Measurements from ENCODE around the gene FGD2.

Gene FGD2

DNA sequence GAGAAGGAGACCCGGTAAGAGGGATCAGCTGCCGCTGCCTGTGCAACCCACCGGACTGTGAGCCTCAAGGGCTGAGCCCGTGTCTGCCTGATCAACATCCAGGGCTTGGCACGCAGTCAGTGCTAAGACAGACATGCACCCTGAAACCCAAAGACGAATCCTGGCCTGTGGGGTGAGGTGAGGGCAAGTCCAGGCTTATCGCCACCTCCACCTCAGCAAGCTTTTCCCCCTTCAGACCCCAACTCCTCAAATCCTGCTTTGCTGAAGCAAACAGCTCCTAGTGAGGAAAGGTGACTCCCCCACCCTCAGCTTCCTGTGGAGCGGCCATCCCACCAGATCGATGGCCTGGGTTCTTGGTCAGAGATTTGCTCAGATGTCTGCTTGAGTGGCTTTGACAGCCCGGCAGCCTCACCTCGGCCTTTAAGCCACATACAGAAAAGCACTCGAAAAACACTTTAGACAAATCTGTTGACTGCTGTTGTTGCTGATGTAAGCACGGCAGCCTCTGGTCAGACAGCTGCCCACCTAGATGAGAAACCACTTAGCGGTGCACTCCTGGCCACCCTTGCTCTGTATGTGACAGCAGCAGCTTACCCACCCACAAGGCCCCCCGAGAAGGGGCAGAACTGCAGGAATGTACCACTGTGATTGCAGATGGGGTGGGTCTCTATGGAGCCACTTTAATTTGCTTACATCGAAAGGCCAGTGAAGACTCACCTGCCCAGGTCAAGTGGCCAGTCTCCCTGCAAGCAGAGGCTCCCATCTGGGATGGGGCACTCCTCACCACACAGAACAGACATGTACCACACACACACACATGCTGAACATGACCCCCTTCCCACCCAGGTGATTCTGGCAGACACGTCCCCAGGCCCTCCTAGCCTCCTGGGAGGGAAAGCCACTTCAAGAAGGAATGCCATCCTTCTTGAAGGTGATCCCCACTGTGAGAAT lies 34.3 kb upstream of the FGD2 start:
- DNase-seq (ENCODE audit: low read depth in 1 of 2, low spot score in 1 of 2) = no peak

DNA sequence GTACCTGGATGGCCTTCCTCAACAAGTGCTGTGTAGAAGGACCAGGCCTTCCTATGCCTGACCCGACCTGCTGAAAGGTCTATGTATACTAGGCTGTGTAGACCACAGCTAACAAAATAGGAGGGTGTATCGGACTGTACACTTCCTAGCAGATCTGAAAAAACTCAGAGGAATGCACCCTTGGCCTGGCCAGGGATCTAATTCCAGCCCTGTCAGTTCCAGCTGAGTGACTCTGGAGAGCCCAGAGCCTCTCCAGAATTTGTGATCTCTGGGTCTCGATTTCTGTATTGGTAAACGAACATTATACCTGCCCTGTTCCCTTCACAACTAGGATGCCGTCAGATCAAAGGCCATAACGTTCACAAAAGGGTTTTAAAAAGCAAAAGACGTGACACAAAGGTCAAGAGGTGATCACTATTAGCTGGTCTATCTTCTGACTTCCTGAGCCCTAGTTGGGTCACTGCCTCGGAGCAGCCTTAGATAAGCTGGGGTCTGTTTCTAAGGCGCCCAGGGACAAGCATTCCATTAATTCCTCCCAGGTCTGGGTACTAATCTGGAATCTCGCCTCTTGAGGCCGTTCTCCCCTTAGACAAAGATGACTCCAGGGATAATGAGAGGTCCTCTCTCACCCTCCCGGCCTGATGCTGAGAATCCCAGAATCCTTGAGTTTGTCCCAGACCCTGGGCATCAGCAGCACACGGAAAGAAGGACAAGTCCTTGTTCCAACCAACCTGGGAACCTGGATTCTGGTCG lies 33.4 kb upstream of the FGD2 start:
- no peak for DNase-seq (ENCODE audit: low read depth in 1 of 2, low spot score in 1 of 2)

DNA sequence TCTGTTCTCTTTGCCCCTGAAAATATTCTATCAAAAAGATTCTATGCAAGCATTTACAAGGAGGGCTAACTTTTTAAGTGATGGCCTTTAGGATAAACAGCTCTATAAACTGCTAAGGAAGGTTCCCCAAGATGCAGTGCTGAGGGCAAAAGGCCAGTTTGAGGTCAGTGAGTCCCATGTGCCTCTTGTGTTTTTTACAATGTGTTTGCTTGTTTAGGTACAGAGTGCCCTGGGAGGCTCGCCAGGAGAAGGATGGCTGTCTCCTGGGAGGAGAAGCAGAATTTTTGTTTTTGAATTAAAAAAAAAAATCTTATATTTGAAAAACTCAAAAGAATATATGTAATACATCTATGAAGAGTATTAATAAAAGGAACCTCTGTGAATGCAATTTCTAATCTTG lies 32.3 kb upstream of the FGD2 start:
- no peak for DNase-seq (ENCODE audit: low read depth in 1 of 2, low spot score in 1 of 2)

DNA sequence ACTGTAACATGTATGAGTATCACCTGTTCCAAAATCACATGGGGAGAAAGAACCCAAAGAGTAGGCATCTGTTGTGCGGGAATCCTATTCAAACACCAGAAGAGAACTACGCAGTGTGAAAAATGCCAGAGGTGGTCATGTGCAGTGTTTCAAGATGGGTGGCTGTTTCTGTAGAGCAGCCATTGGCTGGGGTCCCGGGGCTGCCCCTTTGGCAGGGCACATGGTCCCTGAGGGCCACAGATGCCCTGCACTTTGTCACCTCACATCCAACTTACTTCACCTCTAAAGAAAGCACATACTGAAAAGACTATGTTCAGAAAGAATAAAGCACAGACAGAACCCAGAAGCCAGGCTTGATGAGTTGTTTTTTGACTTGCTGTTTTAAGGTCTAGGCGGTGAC lies 31.8 kb upstream of the FGD2 start:
- no peak for DNase-seq (ENCODE audit: low read depth in 1 of 2, low spot score in 1 of 2)

DNA sequence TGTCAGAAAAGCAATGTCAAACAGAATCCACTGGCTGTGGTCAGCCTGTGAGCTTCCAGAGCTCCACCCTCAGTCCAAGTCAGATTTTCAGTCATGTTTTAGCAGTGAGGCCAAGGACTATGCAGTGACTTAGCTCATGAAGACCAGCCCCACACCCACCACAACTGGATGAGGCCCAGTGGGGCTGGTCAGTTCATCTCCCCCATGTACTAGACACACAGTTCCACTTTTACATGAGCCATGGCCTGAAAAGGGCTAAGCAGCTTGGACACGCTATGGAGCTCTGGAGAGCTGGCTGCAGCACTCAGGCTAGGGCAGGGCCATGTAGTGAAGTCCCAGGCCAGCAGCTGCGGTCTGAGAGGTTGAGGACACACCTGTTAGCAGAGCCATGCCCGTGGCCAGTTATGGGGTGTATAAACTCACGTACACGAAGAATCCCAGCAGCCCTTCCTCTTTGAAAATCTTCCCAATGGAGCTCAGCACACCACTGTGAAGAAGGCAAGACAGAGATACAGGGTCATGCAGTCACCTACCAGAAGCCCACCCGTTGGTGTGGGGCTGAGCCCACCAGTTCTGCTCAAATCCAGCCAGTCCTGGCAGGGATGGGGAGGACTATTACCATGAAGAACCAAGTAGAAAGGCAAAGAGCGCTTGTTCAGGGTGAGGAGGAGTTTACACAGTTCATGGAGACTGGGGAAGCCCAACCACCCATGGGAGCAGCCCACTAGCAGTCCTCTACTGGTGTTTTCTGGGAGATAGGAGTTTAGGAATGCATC lies 30.0 kb upstream of the FGD2 start:
- no peak for DNase-seq (ENCODE audit: low read depth in 1 of 2, low spot score in 1 of 2)

DNA sequence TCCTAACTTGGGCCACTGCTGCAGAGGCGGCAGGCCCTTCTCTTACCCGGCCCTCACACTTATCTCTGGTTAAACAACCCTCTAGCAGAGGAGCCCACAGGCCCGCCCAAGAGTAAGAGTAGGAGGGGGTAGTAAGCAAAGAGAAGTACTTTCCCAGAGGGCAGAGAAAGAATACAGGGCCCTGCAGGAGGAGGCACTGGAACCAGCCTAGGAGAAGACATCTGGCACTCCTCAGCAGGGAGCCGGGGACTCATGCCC lies 29.5 kb upstream of the FGD2 start:
- DNase-seq (ENCODE audit: low read depth in 1 of 2, low spot score in 1 of 2) = no peak

DNA sequence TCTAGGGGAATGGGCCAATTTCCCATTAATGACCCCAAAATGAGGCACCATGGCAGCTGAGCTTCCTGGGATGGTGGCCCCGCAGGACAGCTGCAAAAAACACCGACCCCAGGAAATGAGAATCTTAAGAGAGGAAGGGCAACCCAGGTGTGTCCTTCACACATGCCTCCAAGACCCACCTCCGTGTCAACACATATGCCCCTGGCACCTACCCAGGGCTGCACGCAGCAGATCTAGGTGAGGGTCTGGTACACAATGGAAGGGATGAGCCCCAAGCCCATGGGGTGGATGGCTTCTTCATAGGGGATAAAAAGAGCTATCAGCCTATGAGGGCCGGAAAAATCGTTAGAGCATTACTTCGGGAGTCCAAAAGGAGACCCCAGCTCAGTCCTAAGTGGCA lies 28.9 kb upstream of the FGD2 start:
- no peak for DNase-seq (ENCODE audit: low read depth in 1 of 2, low spot score in 1 of 2)

DNA sequence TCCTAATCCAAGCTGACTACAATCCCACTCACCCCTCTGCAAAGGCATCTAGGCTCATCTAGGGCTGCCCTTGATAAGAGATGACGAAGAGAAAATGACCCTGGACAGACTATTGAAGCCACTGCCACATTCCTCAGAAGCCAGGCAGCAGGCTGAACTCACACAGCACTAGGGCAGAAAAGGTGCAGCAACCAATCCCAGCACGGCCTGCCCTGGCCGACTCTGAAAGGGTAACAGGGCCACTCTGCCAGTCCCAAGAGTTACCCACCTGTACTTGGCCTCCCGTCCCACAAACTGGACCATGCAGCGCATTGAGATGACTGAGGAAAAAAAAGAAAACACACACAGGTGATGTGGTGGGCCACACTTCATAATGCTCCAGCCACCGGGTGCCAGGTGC lies 28.5 kb upstream of the FGD2 start:
- no peak for DNase-seq (ENCODE audit: low read depth in 1 of 2, low spot score in 1 of 2)

DNA sequence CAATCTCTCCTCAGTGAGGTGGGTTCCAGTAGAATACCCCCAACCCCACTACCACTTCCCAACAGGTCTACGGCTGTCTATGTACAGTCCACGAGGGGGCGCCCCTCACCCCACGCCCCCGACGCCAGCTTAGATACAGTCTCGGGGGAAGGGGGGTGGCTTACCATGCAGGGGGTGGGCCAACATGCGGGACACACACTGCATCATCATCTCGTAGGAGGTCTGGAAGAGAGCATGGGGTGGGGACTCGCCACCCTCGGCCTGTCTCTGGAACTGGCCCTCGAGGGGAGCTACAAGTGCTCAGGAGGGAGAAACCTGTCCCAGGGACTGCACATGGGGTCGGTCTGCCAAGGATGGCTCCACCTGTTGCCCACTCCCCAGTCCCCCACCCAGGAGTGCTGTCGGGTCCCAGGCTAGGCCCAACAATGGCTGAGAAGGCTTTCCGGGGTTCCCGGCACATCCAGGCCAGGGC lies 27.9 kb upstream of the FGD2 start:
- DNase-seq (ENCODE audit: low read depth in 1 of 2, low spot score in 1 of 2) = no peak

DNA sequence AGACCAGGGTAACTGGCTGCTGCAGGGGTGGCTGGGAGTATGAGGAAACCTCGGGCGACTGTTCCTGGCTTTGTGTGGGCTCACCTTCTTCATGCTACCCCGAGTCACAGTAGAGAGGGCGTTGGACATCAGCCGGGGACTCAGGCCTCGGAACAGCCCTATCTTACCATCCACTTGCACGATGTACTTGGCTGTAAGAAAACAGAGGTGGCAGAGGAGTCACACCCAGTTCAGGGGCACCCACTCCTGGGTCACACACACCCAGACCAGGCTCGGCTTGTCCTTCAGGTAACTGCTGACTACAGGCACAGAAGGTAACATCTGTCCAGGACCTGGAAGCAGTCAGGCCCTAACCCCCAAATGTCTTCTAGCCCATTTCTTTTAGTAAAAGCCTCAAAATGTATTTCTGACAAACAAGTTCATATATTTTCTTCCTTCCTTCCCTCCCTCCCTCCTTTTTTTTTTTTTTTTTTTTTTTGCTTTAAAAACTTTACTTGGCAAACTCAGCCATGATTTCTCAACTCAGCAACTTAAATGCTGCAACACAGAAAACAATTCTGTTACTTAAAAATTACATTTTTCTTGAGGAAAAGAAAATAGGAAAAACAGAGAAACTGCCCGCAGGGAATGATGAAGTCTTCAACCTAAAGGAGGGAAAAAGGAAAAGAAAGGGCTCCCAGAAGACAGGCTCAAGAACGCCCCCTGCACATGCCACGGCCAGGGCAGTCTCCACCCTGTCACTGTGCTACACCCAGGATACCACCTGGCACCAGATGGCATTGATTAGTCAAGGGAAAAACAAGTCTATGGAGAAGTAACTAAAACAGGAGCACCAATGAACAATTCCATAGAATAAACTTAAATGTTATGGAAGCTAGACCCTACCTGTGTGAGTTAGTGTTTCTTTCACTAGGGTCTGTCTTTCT lies 26.8 kb upstream of the FGD2 start:
- no peak for DNase-seq (ENCODE audit: low read depth in 1 of 2, low spot score in 1 of 2)

DNA sequence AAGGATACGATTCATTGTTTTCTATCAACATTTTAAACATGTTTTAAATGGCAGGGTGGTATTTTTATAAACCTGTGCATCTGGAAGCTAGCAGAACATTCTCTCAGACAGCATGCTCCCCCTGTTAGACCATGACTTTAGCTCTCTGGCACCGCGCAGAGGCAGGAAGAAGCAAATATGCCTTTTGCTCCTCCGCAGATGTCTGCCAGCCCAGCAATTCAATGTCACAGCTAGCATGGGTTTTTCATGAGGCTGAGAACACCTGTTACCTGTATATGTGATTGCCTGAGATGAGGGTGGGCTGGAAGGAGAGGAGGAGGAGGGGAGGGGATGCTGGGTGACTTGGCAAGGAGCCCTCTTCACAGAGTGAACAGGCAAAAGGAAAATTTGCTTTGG lies 26.1 kb upstream of the FGD2 start:
- no peak for DNase-seq (ENCODE audit: low read depth in 1 of 2, low spot score in 1 of 2)

DNA sequence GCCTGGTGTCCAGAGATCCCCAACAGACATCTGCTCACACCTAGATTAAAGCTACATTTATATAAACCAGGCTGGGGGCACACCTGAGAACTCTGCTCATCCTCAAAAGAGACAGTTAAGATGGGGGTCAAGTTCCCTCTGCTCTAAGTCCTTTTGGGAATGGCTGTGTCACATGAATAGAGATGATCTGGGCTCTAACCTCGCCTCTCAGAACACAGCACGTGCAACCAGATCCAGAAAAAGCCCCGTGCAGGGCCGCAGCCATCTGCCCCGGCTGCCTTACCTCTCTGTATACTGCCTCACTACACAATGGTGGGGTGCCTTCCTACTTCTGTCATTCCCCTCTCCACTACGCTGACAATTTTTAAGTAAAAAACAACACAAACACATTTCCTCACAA lies 25.3 kb upstream of the FGD2 start:
- no peak for DNase-seq (ENCODE audit: low read depth in 1 of 2, low spot score in 1 of 2)

DNA sequence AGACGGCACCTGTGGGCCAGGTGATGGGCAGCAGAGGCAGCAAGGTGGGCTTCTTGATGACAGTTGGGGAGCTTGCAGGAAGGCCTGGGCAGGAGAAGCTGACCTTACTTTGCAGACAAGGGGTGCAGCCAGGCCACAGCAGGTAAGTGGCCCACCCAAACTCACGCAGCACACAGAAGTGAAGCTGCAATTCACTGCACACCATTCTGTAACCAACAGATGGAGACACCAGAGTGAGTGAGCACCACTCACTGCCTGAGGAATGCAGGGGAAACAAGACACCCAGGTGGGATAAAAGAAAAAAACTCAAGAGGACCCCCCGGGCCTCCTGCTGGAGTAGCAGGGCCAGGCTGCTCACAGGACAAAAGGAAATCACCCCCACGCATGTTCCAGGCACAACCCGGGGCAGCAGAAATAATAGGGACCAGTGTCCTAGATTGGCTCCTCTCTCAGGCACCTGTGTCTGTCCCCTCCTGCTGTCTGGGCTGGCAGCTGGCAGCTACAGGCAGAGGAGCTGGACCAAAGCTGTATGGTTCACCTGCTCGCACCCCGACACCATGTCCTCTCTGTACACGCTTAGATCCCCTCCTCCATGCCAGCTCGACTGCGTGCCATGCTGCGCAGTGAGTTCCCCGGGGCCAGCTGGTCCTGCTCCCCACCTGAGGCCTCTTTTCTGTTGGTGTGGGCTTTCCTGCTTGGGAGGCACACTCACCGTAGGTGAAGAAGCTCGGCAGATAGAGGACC lies 24.4 kb upstream of the FGD2 start:
- DNase-seq (ENCODE audit: low read depth in 1 of 2, low spot score in 1 of 2) = no peak

DNA sequence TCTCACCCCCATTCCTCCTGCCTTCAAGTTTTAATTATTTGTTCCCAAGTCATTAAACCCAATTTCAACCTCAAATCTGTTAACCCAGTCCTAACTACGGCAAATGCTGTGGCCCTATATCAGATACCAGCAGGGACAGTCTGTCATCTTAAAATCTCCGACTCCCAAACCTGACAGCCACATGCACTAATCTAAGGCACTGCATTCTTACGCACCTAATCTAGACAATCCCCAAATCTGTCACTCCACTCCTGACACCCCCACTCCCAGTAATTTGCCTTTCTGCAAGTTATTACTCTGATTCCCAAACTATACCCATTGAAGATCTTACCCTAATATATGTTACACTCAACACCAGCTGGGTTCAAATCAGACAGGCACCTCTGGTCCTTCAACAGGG lies 21.9 kb upstream of the FGD2 start:
- DNase-seq (ENCODE audit: low read depth in 1 of 2, low spot score in 1 of 2) = no peak

DNA sequence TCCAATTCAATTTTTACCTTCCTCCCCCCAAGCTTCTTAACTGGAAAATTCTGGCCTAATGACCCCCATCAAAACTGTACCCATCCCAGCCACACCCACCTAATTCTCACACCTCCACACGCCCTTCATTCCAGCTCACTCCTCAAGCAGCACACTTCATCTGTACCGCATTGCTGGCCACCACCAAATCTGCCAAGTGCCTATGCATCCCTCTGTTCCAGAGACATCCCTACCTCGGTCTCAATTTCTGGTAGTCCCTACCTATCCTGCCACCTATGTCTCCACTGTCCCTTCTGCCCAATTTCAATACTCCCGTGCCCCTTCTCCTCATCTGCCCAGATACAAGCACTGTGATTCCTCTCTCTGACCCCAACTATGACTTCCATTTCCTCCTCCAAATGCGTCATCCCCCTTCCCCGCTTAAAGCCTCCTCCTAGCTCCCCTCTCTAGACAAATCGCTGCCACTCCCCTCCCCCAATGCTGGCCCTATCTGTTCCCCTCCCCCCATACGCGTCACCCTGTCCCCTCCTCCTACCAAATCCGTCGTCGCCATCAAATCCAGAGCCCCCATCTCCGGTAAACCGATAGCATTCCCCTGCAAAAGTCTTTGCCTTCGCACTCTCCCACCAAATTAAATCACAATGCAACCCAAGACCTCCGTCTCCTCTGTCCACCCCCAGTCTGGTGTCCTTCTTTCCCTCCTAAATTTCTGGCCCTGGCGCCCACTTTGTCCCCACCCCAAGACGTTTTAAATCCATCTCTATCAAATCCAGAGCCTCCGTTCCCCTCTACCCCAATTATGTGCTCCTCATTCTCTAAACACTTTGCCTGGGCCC lies 20.7 kb upstream of the FGD2 start:
- DNase-seq (ENCODE audit: low read depth in 1 of 2, low spot score in 1 of 2) = no peak

DNA sequence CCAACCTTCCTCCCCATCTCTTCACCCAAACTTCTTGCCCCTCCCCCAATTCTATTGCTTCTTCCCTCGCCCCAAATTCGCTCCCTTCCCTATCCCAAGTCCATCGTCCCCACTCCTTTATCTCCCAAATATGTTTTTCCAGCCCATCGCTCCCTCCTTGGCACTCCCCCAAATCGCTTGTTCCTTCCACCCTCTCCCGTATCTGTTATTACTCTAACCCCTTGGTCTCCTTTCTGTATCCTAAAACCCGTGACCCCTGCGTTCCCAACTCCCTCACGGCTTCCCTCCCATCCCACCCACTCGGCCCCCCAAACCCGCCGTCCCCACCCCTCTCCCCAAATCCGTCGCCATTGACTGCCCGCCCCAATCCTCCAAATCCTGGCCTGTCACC lies 20.0 kb upstream of the FGD2 start:
- DNase-seq (ENCODE audit: low read depth in 1 of 2, low spot score in 1 of 2) = no peak

DNA sequence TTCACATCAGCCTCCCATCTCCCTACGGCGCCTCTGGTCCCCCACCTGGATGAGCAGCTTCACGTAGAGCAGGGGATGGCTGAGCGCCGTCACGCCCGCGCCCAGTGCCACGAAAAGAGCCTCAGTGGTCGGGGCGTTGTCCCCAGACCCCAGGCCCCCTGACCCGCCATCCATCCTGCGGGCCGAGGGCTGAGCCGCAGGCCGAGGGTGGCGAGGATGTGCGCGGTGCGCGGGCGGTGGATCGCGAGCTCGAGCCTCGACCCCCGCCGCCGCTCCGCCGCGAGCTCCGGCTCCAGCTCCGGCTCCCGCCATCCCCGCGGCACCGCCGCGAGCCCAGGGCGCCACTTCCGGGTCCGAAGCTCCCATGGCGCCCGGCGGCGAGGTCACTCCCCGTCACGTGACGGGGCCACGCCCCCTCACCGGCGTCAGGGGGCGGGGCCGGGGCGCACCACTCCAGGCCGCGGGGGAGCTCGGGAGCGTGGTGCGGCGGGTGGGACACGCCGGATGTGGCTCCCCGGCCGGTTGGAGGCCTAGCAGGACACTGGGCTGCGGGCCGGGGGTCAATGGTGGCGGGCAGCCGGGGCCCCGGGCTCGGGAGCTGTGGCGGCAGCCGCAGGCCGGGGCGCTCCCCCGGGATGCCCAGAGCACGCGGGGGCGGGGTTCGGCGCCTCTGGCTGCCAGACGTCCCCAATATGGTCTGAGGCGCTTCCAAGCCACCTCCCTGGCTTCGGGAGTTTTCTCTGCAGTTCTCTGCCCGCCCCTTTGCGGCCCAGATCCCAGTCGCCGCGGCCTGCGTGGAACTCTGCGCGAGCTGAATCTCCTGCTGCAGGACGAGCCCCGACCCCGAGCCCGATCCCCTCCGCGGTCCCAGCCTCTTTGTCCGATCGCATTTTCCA lies 19.4 kb upstream of the FGD2 start, which contains the start of gene MTCH1:
TSS of gene MTCH1 (minus strand) at position 389 of the 896 bp plus-strand sequence. CDS start at position 366, 23 bp downstream.
- DNase-seq (ENCODE audit: low read depth in 1 of 2, low spot score in 1 of 2) = peak; percentile 68 to 85

DNA sequence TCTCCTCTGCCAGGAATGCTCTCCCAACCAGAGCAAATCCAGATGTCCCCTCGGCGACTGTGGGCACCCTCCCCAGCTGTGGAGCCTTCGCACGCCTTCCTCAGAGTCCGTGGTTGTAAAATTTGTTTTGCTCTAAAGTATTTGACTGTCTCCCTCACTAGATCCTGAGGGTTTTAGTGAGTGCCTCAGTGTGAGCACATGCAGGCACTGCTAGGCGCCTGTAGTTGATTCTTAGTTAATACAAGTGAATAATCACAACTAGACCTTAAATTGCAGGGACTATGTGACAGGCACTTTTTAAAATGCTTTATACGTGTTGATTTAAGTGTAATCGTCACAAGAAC lies 18.8 kb upstream of the FGD2 start:
- no peak for DNase-seq (ENCODE audit: low read depth in 1 of 2, low spot score in 1 of 2)
